Gastroesophageal sphincter (tissue), 4 donors: ENCODE results near the gene SERPINE2. TPM values are rescaled to one million over a fixed set of nuclear protein-coding genes. Genes with fewer than 3 reads are reported as not detected.

Experiments used
- ATAC-seq: fragments of 150-250 bp; one replicate; pipeline ENCODE4 v1.9.1; 2016; ENCODE audit warnings: mild to moderate bottlenecking, moderate library complexity
- H3K27ac ChIP-seq, 4 donors: fragments of 200-600 bp; sonication (generic) in 3 of 4; 1 replicate in 3 of 4; 2 replicates in 1 of 4; pipeline ENCODE4 v1.5.1; 2016 to 2019
- H3K27me3 ChIP-seq: fragments of 200-600 bp; sonication (generic); one replicate; pipeline ENCODE4 v1.5.1; 2019
- H3K36me3 ChIP-seq, 2 donors: fragments of 200-600 bp; sonication (generic); one replicate each; pipeline ENCODE4 v1.5.1; 2019; ENCODE audit warnings: control low read depth in 1 of 2
- H3K4me1 ChIP-seq, 3 donors: fragments of 200-600 bp; sonication (generic); 1 replicate in 2 of 3; 2 replicates in 1 of 3; pipeline ENCODE4 v1.5.1; 2016 to 2019; ENCODE audit warnings: control low read depth in 2 of 3
- H3K4me3 ChIP-seq, 2 donors: fragments of 200-600 bp; sonication (generic); one replicate each; pipeline ENCODE4 v1.5.1; 2019; ENCODE audit warnings: mild to moderate bottlenecking in 1 of 2, moderate library complexity in 1 of 2
- H3K9me3 ChIP-seq, 3 donors: fragments of 200-600 bp; sonication (generic); one replicate each; pipeline ENCODE4 v1.5.1; 2017 to 2019; ENCODE audit warnings: control low read depth in 2 of 3
- CTCF ChIP-seq, 4 experiments: fragments of 200-600 bp in 2 of 4; fragments of 450-650 bp in 2 of 4; sonication (generic) in 1 of 4; IDR thresholded peaks; one replicate each; pipeline ENCODE4 v1.5.1; 2017 to 2019; ENCODE audit warnings: antibody characterized with exemption in 4 of 4, mild to moderate bottlenecking in 2 of 4, moderate library complexity in 2 of 4
- EP300 ChIP-seq: sonication (generic); formaldehyde crosslinking; IDR thresholded peaks from one replicate; pipeline ENCODE4 v1.6.1; 2017; ENCODE audit warnings: antibody characterized with exemption, mild to moderate bottlenecking
- POLR2A ChIP-seq, 2 donors: fragments of 450-650 bp; IDR thresholded peaks; one replicate each; pipeline ENCODE4 v1.6.1; 2017; ENCODE audit warnings: antibody characterized with exemption in 2 of 2, mild to moderate bottlenecking in 2 of 2, moderate library complexity in 1 of 2
- POLR2AphosphoS5 ChIP-seq: sonication (generic); formaldehyde crosslinking; IDR thresholded peaks from one replicate; pipeline ENCODE4 v1.6.1; 2017; ENCODE audit warnings: antibody characterized with exemption
- WGBS, 2 donors: methylation state at CpG; one replicate each; pipeline ENCODE4 v1.1.5; 2018; ENCODE audit warnings: low coverage in 1 of 2; 5-methylcytosine and 5-hydroxymethylcytosine counted together
- total RNA-seq, 4 donors: library from RNA; depleted of rRNA; stranded (reverse); fragments of >200 nt; gene quantifications; one replicate each; pipeline ENCODE4 v1.1.0, GENCODE V29; 2016

Gene SERPINE2
- total RNA-seq, 4 donors from 2014 or later, result 12.5 to 130 (median 48.6) TPM

- TF ChIP-seq POLR2AphosphoS5 (no peak), POLR2A (IDR thresholded peaks at IDR 0.05) (no peak), CTCF (IDR thresholded peaks at IDR 0.05) (no peak), EP300 (no peak)
- WGBS, 2 donors, result 71 to 79% methylated on average over 3 of the region's 3 CpGs
- Histone ChIP-seq H3K36me3 (peaks cover 0 to under 1% of the 10 kb centered on the region in 2 donors), H3K27me3 (no peaks in the 10 kb centered on the region), H3K9me3 (no peaks in the 10 kb centered on the region), H3K27ac (no peak overlapping the region), H3K4me3 (no peak overlapping the region), H3K4me1 (peaks cover 0 to 6% (median 5%) of the 10 kb centered on the region in 3 donors)
- ATAC-seq, result no peak
Measured at GRCh38 chr2:223989856-223990232, 49.2 kb downstream of the SERPINE2 start.

GRCh38 chr2:223989206-223989855, 49.8 kb downstream of the SERPINE2 start:
- no peak for ATAC-seq
- Histone ChIP-seq H3K9me3 (no peaks in the 10 kb centered on the region), H3K27me3 (no peaks in the 10 kb centered on the region), H3K4me3 (no peak overlapping the region), H3K27ac (no peak overlapping the region), H3K36me3 (peaks cover 0 to 6% of the 10 kb centered on the region in 2 donors), H3K4me1 (peaks cover 0 to 6% (median 5%) of the 10 kb centered on the region in 3 donors)
- WGBS, 2 donors, result 85 to 100% methylated on average over 2 to 9 of the region's 10 CpGs
- TF ChIP-seq POLR2AphosphoS5, result no peak

GRCh38 chr2:223981241-223981640, 57.8 kb downstream of the SERPINE2 start:
- Histone ChIP-seq H3K27me3 (no peaks in the 10 kb centered on the region), H3K9me3 (no peaks in the 10 kb centered on the region), H3K4me1 (no peaks in the 10 kb centered on the region), H3K27ac (no peak overlapping the region), H3K4me3 (no peak overlapping the region), H3K36me3 (peaks cover 0 to 19% of the 10 kb centered on the region in 2 donors)
- 89% methylated on average over 1 of the region's 1 CpG; no CpG with 5 or more reads in 1 of the 2 donors for WGBS, 2 donors
- no peak for TF ChIP-seq EP300
- no peak for TF ChIP-seq POLR2A (IDR thresholded peaks at IDR 0.05)
- TF ChIP-seq CTCF (IDR thresholded peaks at IDR 0.05), result no peak
- ATAC-seq, result no peak

- ATAC-seq, result no peak
- Histone ChIP-seq H3K27me3 (no peaks in the 10 kb centered on the region), H3K4me3 (no peak overlapping the region), H3K4me1 (no peaks in the 10 kb centered on the region), H3K9me3 (no peaks in the 10 kb centered on the region), H3K36me3 (peaks cover 0 to 19% of the 10 kb centered on the region in 2 donors), H3K27ac (no peak overlapping the region)
- 91 to 94% methylated on average over 4 of the region's 4 CpGs for WGBS, 2 donors
- TF ChIP-seq EP300, result no peak
- no peak for TF ChIP-seq POLR2A (IDR thresholded peaks at IDR 0.05)
- TF ChIP-seq POLR2AphosphoS5, result no peak
- TF ChIP-seq CTCF (IDR thresholded peaks at IDR 0.05), result no peak
Measured at GRCh38 chr2:223980803-223981202, 58.3 kb downstream of the SERPINE2 start.

GRCh38 chr2:223980397-223980735, 58.7 kb downstream of the SERPINE2 start:
- Histone ChIP-seq H3K27ac (no peak overlapping the region), H3K9me3 (no peaks in the 10 kb centered on the region), H3K27me3 (no peaks in the 10 kb centered on the region), H3K4me3 (no peak overlapping the region), H3K36me3 (peaks cover 0 to 19% of the 10 kb centered on the region in 2 donors), H3K4me1 (no peaks in the 10 kb centered on the region)
- no peak for ATAC-seq
- TF ChIP-seq CTCF (IDR thresholded peaks at IDR 0.05), result no peak
- no peak for TF ChIP-seq POLR2AphosphoS5
- no peak for TF ChIP-seq POLR2A (IDR thresholded peaks at IDR 0.05)
- TF ChIP-seq EP300, result no peak
- WGBS, 2 donors, result 80 to 100% methylated on average over 1 of the region's 1 CpG
